ENCODE results near the gene DLX4.

GRCh38 chr17:49990921-49991320 is 21.9 kb downstream of the DLX4 start:
- TF ChIP-seq POLR2A (IDR thresholded peaks at IDR 0.05; ENCODE audit: low read length) (no peak), GATA1 (IDR thresholded peaks at IDR 0.05; ENCODE audit: low read depth, low read length) (no peak)
